ENCODE data around the gene CYBA.

The CYBA gene

GRCh38 chr16:88628512-88628974 lies 22.3 kb downstream of the CYBA start:
- DNase-seq (ENCODE audit: low spot score), result peak; percentile 46

GRCh38 chr16:88627531-88628411 lies 23.1 kb downstream of the CYBA start:
- no peak for DNase-seq (ENCODE audit: low spot score)

GRCh38 chr16:88626646-88627045 lies 24.2 kb downstream of the CYBA start:
- DNase-seq (ENCODE audit: low spot score), result no peak

- DNase-seq (ENCODE audit: low spot score), result no peak
These were observed 25.8 kb downstream of the CYBA start for GRCh38 chr16:88624977-88625576.

- no peak for DNase-seq (ENCODE audit: low spot score)
These were observed 26.4 kb downstream of the CYBA start for GRCh38 chr16:88624481-88624880.

- DNase-seq (ENCODE audit: low spot score), result no peak
These were observed 27.0 kb downstream of the CYBA start for GRCh38 chr16:88623858-88624257.

- DNase-seq (ENCODE audit: low spot score), result no peak
These were observed 28.0 kb downstream of the CYBA start for GRCh38 chr16:88622866-88623265.

- DNase-seq (ENCODE audit: low spot score), result no peak
These were observed 28.7 kb downstream of the CYBA start for GRCh38 chr16:88622125-88622524.

- DNase-seq (ENCODE audit: low spot score), result no peak
These were observed 30.7 kb downstream of the CYBA start for GRCh38 chr16:88619859-88620815.

GRCh38 chr16:88618956-88619667 lies 31.7 kb downstream of the CYBA start:
- no peak for DNase-seq (ENCODE audit: low spot score)

- DNase-seq (ENCODE audit: low spot score), result no peak
These were observed 32.5 kb downstream of the CYBA start for GRCh38 chr16:88618182-88618955.

- DNase-seq (ENCODE audit: low spot score), result no peak
These were observed 33.4 kb downstream of the CYBA start for GRCh38 chr16:88617268-88618031.

GRCh38 chr16:88616736-88617135 lies 34.1 kb downstream of the CYBA start:
- DNase-seq (ENCODE audit: low spot score), result no peak

- DNase-seq (ENCODE audit: low spot score), result no peak
These were observed 34.5 kb downstream of the CYBA start for GRCh38 chr16:88616320-88616719.

GRCh38 chr16:88614818-88615580 lies 35.9 kb downstream of the CYBA start:
- DNase-seq (ENCODE audit: low spot score), result no peak

GRCh38 chr16:88613911-88614817 lies 36.7 kb downstream of the CYBA start:
- DNase-seq (ENCODE audit: low spot score), result no peak

- no peak for DNase-seq (ENCODE audit: low spot score)
These were observed 37.6 kb downstream of the CYBA start for GRCh38 chr16:88613293-88613692.
